ENCODE results near the gene KRTAP10-12.
"Not testable (repeated sequence)": the region's sequence is repeated elsewhere in the genome, so short reads cannot be mapped to it uniquely, and the experiment has no call there.

KRTAP10-12 gene

GRCh38 chr21:44670642-44671432 lies 26.1 kb upstream of the KRTAP10-12 start:
- no peak for DNase-seq (ENCODE audit: low read depth)

- no peak for DNase-seq (ENCODE audit: low read depth)
These were observed 25.1 kb upstream of the KRTAP10-12 start for GRCh38 chr21:44671911-44672310.

GRCh38 chr21:44677881-44678280 lies 19.1 kb upstream of the KRTAP10-12 start:
- no peak for DNase-seq (ENCODE audit: low read depth)

GRCh38 chr21:44681152-44681551 lies 15.8 kb upstream of the KRTAP10-12 start:
- no peak for DNase-seq (ENCODE audit: low read depth)

- DNase-seq (ENCODE audit: low read depth) = no peak
These were observed 15.0 kb upstream of the KRTAP10-12 start, which contains the start of gene KRTAP12-1 for GRCh38 chr21:44681861-44682579. KRTAP12-1 (minus strand) TSS chr21:44682163; CDS start chr21:44682123, 40 bp downstream.

- no peak for DNase-seq (ENCODE audit: low read depth)
These were observed 14.3 kb upstream of the KRTAP10-12 start for GRCh38 chr21:44682580-44683151.

- no peak for DNase-seq (ENCODE audit: low read depth)
These were observed 12.9 kb upstream of the KRTAP10-12 start for GRCh38 chr21:44684077-44684476.

- no peak for DNase-seq (ENCODE audit: low read depth)
These were observed 12.5 kb upstream of the KRTAP10-12 start for GRCh38 chr21:44684483-44684882.

- DNase-seq (ENCODE audit: low read depth) = not testable (repeated sequence)
These were observed 11.9 kb upstream of the KRTAP10-12 start for GRCh38 chr21:44685050-44685449.

- no peak for DNase-seq (ENCODE audit: low read depth)
These were observed 10.8 kb upstream of the KRTAP10-12 start for GRCh38 chr21:44686000-44686781.

GRCh38 chr21:44686843-44687561 lies 10.0 kb upstream of the KRTAP10-12 start:
- DNase-seq (ENCODE audit: low read depth) = no peak

- no peak for DNase-seq (ENCODE audit: low read depth)
These were observed 9.3 kb upstream of the KRTAP10-12 start for GRCh38 chr21:44687671-44688070.

GRCh38 chr21:44689740-44690139 lies 7.2 kb upstream of the KRTAP10-12 start:
- DNase-seq (ENCODE audit: low read depth) = not testable (repeated sequence)

- no peak for DNase-seq (ENCODE audit: low read depth)
These were observed 5.3 kb upstream of the KRTAP10-12 start for GRCh38 chr21:44691686-44692085.

GRCh38 chr21:44692798-44693512 lies 4.0 kb upstream of the KRTAP10-12 start:
- DNase-seq (ENCODE audit: low read depth) = no peak

GRCh38 chr21:44694776-44695175 lies 2.2 kb upstream of the KRTAP10-12 start:
- DNase-seq (ENCODE audit: low read depth) = no peak

GRCh38 chr21:44695184-44695583 lies 1.8 kb upstream of the KRTAP10-12 start:
- DNase-seq (ENCODE audit: low read depth) = no peak

- no peak for DNase-seq (ENCODE audit: low read depth)
These were observed 1.3 kb upstream of the KRTAP10-12 start for GRCh38 chr21:44695641-44696040.

- no peak for DNase-seq (ENCODE audit: low read depth)
These were observed 400 bp upstream of the KRTAP10-12 start for GRCh38 chr21:44696572-44696971.

- no peak for DNase-seq (ENCODE audit: low read depth)
These were observed 1.1 kb downstream of the KRTAP10-12 start for GRCh38 chr21:44697811-44698734.
